Common myeloid progenitor, CD34-positive (primary cell): Measurements from ENCODE around the gene VKORC1. TPM values are rescaled to one million over a fixed set of nuclear protein-coding genes. Genes with fewer than 3 reads are reported as not detected.

ENCODE experiments used
- CTCF ChIA-PET: fragments of 350-600 bp; sonication (Branson Sonifier 250); formaldehyde crosslinking; loops from one replicate; lab custom pipeline; 2021; ENCODE audit warnings: antibody characterized with exemption; lab: Charles Lee
- POLR2A ChIA-PET: fragments of 350-600 bp; sonication (Branson Sonifier 250); formaldehyde crosslinking; loops from one replicate; lab custom pipeline; 2021; ENCODE audit warnings: antibody characterized with exemption; lab: Charles Lee
- DNase-seq, 3 donors: peaks; one replicate each; pipeline versions ENCODE4 v3.0.0 to v3.0.0-alpha.2; 2013
- H3K27ac ChIP-seq, 2 experiments: 1 replicate in 1 of 2; 2 replicates in 1 of 2; pipeline ENCODE4 v1.7.0; 2013; ENCODE audit warnings: inconsistent platforms in 2 of 2, low read length in 2 of 2, mild to moderate bottlenecking in 2 of 2, low read depth in 1 of 2, moderate library complexity in 1 of 2; ENCODE audit not compliant: severe bottlenecking in 2 of 2, insufficient read depth in 1 of 2, poor library complexity in 1 of 2
- H3K27me3 ChIP-seq, 5 experiments: replicated peaks in 2 of 5; 1 replicate in 3 of 5; 2 replicates in 2 of 5; pipeline versions ENCODE4 v1.6.1 to v1.7.0; 2013; ENCODE audit warnings: low read length in 4 of 5, mild to moderate bottlenecking in 2 of 5, moderate library complexity in 2 of 5, inconsistent platforms in 1 of 5; ENCODE audit not compliant: insufficient read depth in 5 of 5, control insufficient read depth in 4 of 5
- H3K36me3 ChIP-seq, 4 experiments: 1 replicate in 2 of 4; 2 replicates in 2 of 4; pipeline versions ENCODE4 v1.6.1 to v1.7.0; 2013; ENCODE audit warnings: low read length in 3 of 4, control low read depth in 1 of 4, mild to moderate bottlenecking in 1 of 4; ENCODE audit not compliant: control insufficient read depth in 4 of 4, insufficient read depth in 4 of 4
- H3K4me1 ChIP-seq, 4 experiments: 1 replicate in 3 of 4; 2 replicates in 1 of 4; pipeline versions ENCODE4 v1.6.1 to v1.7.1; 2013; ENCODE audit warnings: low read length in 3 of 4, mild to moderate bottlenecking in 3 of 4, control low read depth in 1 of 4, inconsistent platforms in 1 of 4, moderate library complexity in 1 of 4; ENCODE audit not compliant: control insufficient read depth in 4 of 4, insufficient read depth in 4 of 4; ENCODE audit errors: control extremely low read depth in 1 of 4
- H3K4me3 ChIP-seq, 7 experiments: 1 replicate in 4 of 7; 2 replicates in 3 of 7; pipeline versions ENCODE4 v1.5.1 to v1.7.0; 2013; ENCODE audit warnings: mild to moderate bottlenecking in 7 of 7, low read length in 6 of 7, moderate library complexity in 6 of 7, inconsistent platforms in 2 of 7, low read depth in 2 of 7, control low read depth in 1 of 7; ENCODE audit not compliant: insufficient read depth in 4 of 7, control insufficient read depth in 1 of 7; ENCODE audit errors: extremely low read depth in 1 of 7
- H3K9me3 ChIP-seq, 5 experiments: 1 replicate in 4 of 5; 2 replicates in 1 of 5; pipeline versions ENCODE4 v1.6.1 to v1.7.1; 2013; ENCODE audit warnings: low read length in 4 of 5, mild to moderate bottlenecking in 2 of 5, inconsistent platforms in 1 of 5, low read depth in 1 of 5, moderate library complexity in 1 of 5; ENCODE audit not compliant: control insufficient read depth in 4 of 5, insufficient read depth in 2 of 5; ENCODE audit errors: control extremely low read depth in 1 of 5
- WGBS: methylation state at CpG from one replicate; pipeline ENCODE4 v1.1.5; 2013; ENCODE audit not compliant: insufficient coverage; 5-methylcytosine and 5-hydroxymethylcytosine counted together
- polyA plus RNA-seq: library from polyadenylated mRNA; unstranded; fragments of 120-200 nt; gene quantifications from one replicate; pipeline ENCODE4 v1.2.1, GENCODE V29; 2013

The VKORC1 gene
- 51.6 TPM for polyA plus RNA-seq

- Histone ChIP-seq H3K36me3 (peaks cover 0 to 16% (median 13%) of the 10 kb centered on the region in 4 experiments), H3K27me3 (no peaks in the 10 kb centered on the region), H3K27ac (peak within 1 kb of the TSS in 1 of 2 experiments; percentile 73), H3K9me3 (no peaks in the 10 kb centered on the region), H3K4me3 (peak within 1 kb of the TSS; percentile 77 to 97 (median 84)), H3K4me1 (peaks cover 3 to 21% (median 19%) of the 10 kb centered on the region in 4 experiments)
- ChIA-PET CTCF (interaction anchor here (0.7 to 2.2 kb wide), 11 partner anchors 19 to 159 kb away, joined by 3 to 8 read pairs (median 3); partner anchors contain the start of genes HSD3B7, ZNF646 and ZNF668), POLR2A (interaction anchor here (0.7 to 1.4 kb wide), 2 partner anchors 20 to 23 kb away, joined by 4 to 5 read pairs; partner anchors contain the start of genes KAT8, ZNF646 and ZNF668)
- DNase-seq, result peak; percentile 94 to 96 (median 96)
- under 1% methylated on average over 56 of the region's 69 CpGs for WGBS
These were observed at the start of gene VKORC1 for GRCh38 chr16:31094424-31095120. Gene VKORC1 (minus strand): TSS chr16:31094797. CDS start chr16:31094729, 68 bp downstream.

- WGBS, result 100% methylated on average over 6 of the region's 8 CpGs
- no peaks in the 10 kb centered on the region for H3K9me3 ChIP-seq
- ChIA-PET CTCF (interaction anchor here (1.0 to 8.5 kb wide), 8 partner anchors 13 to 119 kb away, joined by 3 to 123 read pairs (median 8); partner anchors contain the start of genes KAT8, ZNF646 and ZNF668), POLR2A (interaction anchor here (2.6 kb wide), 1 partner anchor 14 kb away, joined by 22 read pairs; no protein-coding TSS in a partner anchor)
- DNase-seq, result no peak
- H3K4me1 ChIP-seq, result peaks cover 0 to 19% (median 17%) of the 10 kb centered on the region in 4 experiments
- H3K27me3 ChIP-seq, result no peaks in the 10 kb centered on the region
- H3K36me3 ChIP-seq, result no peaks in the 10 kb centered on the region
- H3K27ac ChIP-seq, result no peak overlapping the region
- no peak overlapping the region for H3K4me3 ChIP-seq
These were observed 49.1 kb upstream of the VKORC1 start for GRCh38 chr16:31143694-31144148.

DNA sequence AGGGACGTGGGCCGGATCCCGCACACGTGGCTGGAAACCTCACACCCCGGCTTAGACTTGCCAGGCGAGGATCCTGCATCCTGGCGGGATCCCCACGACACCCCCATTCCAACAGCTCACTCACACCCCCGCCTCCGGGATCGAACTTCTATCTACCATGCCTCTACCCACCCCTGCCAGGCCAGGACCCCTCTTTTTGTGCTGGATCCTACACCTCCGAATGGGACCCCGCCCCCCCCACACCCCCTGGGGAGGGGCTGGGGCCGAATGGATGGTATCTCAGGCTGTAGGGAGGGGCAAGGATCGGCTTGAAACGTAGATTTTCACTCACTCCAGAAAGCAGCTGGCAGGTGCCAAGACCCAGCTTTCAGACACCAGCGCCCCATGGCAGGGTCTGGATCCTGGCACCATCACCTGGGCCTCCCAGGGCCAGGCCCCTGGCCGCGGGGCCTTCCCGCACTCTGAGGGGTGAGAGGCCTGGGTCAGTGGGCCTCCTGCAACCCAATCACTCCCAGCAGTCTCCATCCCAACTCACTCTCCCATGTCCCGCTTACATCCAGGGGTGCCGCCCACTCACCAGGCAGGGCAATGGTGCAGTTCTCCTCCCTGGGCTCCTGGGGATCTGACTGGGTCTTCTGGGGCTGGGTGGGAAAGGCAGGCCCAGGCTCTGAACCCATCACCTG is 48.6 kb upstream of the VKORC1 start:
- Histone ChIP-seq H3K4me3 (peak overlapping the region in 3 of 7 experiments; percentile 63 to 75 (median 66)), H3K27ac (no peak overlapping the region), H3K9me3 (no peaks in the 10 kb centered on the region), H3K27me3 (no peaks in the 10 kb centered on the region), H3K4me1 (peaks cover 0 to 19% (median 17%) of the 10 kb centered on the region in 4 experiments), H3K36me3 (no peaks in the 10 kb centered on the region)
- CTCF ChIA-PET, result interaction anchor here (0.8 to 8.5 kb wide), 21 partner anchors 9 to 119 kb away, joined by 3 to 123 read pairs (median 6); partner anchors contain the start of genes ITGAM, KAT8, VKORC1 and ZNF646
- POLR2A ChIA-PET, result interaction anchor here (0.8 to 2.6 kb wide), 5 partner anchors 14 to 69 kb away, joined by 3 to 22 read pairs (median 8); partner anchors contain the start of genes KAT8, ZNF646 and ZNF668
- DNase-seq, result no peak
- 67% methylated on average over 10 of the region's 22 CpGs for WGBS

- DNase-seq, result peak; percentile 98 to 99 (median 99)
- H3K9me3 ChIP-seq, result no peaks in the 10 kb centered on the region
- H3K36me3 ChIP-seq, result no peaks in the 10 kb centered on the region
- ChIA-PET POLR2A (interaction anchor here (0.6 to 2.6 kb wide), 9 partner anchors 13 to 139 kb away, joined by 3 to 22 read pairs (median 5); partner anchors contain the start of genes BCKDK, FUS, KAT8 and ZNF646), CTCF (interaction anchor here (0.6 to 8.5 kb wide), 29 partner anchors 9 to 568 kb away, joined by 3 to 123 read pairs (median 5); partner anchors contain the start of genes HSD3B7, ITGAM, KAT8 and VKORC1)
- H3K27ac ChIP-seq, result peak overlapping the region in 1 of 2 experiments; percentile 77
- WGBS, result 8% methylated on average over 73 of the region's 89 CpGs
- peak overlapping the region; percentile 40 to 75 (median 52) for H3K4me3 ChIP-seq
- H3K4me1 ChIP-seq, result peaks cover 0 to 17% (median 17%) of the 10 kb centered on the region in 4 experiments
- H3K27me3 ChIP-seq, result no peaks in the 10 kb centered on the region
These were observed 47.8 kb upstream of the VKORC1 start for GRCh38 chr16:31142109-31143010.

GRCh38 chr16:31141489-31142108 is 47.0 kb upstream of the VKORC1 start:
- H3K4me1 ChIP-seq, result peaks cover 0 to 17% (median 17%) of the 10 kb centered on the region in 4 experiments
- H3K27me3 ChIP-seq, result no peaks in the 10 kb centered on the region
- ChIA-PET CTCF (interaction anchor here (0.6 to 8.5 kb wide), 28 partner anchors 10 to 569 kb away, joined by 3 to 123 read pairs (median 5); partner anchors contain the start of genes HSD3B7, ITGAM, KAT8 and VKORC1), POLR2A (interaction anchor here (0.9 to 2.6 kb wide), 7 partner anchors 12 to 68 kb away, joined by 3 to 22 read pairs (median 5); partner anchors contain the start of genes BCKDK, FUS, KAT8 and ZNF646)
- no peak for DNase-seq
- no peaks in the 10 kb centered on the region for H3K9me3 ChIP-seq
- no peaks in the 10 kb centered on the region for H3K36me3 ChIP-seq
- 44% methylated on average over 9 of the region's 10 CpGs for WGBS
- peak overlapping the region in 5 of 7 experiments; percentile 29 to 72 (median 53) for H3K4me3 ChIP-seq
- H3K27ac ChIP-seq, result peak overlapping the region in 1 of 2 experiments; percentile 77
